AG04449 (cell line): ENCODE data around the gene LRFN2.

ENCODE experiments used
- CTCF ChIA-PET: fragments of 350-600 bp; formaldehyde crosslinking; extraction: SDS; loops from one replicate; lab custom pipeline; 2021; ENCODE audit warnings: antibody characterized with exemption; lab: Yijun Ruan, JAX
- POLR2A ChIA-PET: fragments of 400-600, 350-600 bp; formaldehyde crosslinking; extraction: SDS; loops from one replicate; lab custom pipeline; 2020; ENCODE audit warnings: antibody characterized with exemption, inconsistent platforms; lab: Yijun Ruan, JAX
- DNase-seq: peaks from one replicate; pipeline ENCODE4 v3.0.0-alpha.2; 2010; ENCODE audit warnings: low read depth, low spot score
- H3K4me3 ChIP-seq: 2 replicates; pipeline ENCODE4 v1.5.1; 2011; ENCODE audit warnings: low read depth, mild to moderate bottlenecking, control low read depth, low read length
- TF ChIP-seq, protein P1 (sequence below): IDR thresholded peaks from one replicate; pipeline ENCODE4 v1.5.1; 2011; ENCODE audit warnings: mild to moderate bottlenecking, moderate library complexity, low read length, control low read depth, inconsistent platforms; ENCODE audit not compliant: insufficient read depth; ENCODE audit errors: missing control alignments

The LRFN2 gene

GRCh38 chr6:40540790-40541189 lies 46.4 kb downstream of the LRFN2 start:
- no peak for DNase-seq
- ChIA-PET CTCF (interaction anchor here (1.3 kb wide), 1 partner anchor 9 kb away, joined by 3 read pairs; no protein-coding TSS in a partner anchor), POLR2A (interaction anchor here (0.6 kb wide), 1 partner anchor 63 kb away, joined by 3 read pairs; no protein-coding TSS in a partner anchor)
- TF ChIP-seq, protein P1, sequence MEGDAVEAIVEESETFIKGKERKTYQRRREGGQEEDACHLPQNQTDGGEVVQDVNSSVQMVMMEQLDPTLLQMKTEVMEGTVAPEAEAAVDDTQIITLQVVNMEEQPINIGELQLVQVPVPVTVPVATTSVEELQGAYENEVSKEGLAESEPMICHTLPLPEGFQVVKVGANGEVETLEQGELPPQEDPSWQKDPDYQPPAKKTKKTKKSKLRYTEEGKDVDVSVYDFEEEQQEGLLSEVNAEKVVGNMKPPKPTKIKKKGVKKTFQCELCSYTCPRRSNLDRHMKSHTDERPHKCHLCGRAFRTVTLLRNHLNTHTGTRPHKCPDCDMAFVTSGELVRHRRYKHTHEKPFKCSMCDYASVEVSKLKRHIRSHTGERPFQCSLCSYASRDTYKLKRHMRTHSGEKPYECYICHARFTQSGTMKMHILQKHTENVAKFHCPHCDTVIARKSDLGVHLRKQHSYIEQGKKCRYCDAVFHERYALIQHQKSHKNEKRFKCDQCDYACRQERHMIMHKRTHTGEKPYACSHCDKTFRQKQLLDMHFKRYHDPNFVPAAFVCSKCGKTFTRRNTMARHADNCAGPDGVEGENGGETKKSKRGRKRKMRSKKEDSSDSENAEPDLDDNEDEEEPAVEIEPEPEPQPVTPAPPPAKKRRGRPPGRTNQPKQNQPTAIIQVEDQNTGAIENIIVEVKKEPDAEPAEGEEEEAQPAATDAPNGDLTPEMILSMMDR, result no peak
- no peak overlapping the region for H3K4me3 ChIP-seq

GRCh38 chr6:40539853-40540252 lies 47.3 kb downstream of the LRFN2 start:
- ChIA-PET POLR2A (no interaction called here), CTCF (interaction anchor here (1.3 kb wide), 1 partner anchor 10 kb away, joined by 3 read pairs; no protein-coding TSS in a partner anchor)
- DNase-seq, result no peak
- TF ChIP-seq, protein P1, result no peak
- no peak overlapping the region for H3K4me3 ChIP-seq

- DNase-seq, result no peak
- ChIA-PET CTCF (no interaction called here), POLR2A (no interaction called here)
- no peak overlapping the region for H3K4me3 ChIP-seq
- TF ChIP-seq, protein P1, result no peak
Observed at GRCh38 chr6:40538556-40538955, 48.6 kb downstream of the LRFN2 start.

DNA sequence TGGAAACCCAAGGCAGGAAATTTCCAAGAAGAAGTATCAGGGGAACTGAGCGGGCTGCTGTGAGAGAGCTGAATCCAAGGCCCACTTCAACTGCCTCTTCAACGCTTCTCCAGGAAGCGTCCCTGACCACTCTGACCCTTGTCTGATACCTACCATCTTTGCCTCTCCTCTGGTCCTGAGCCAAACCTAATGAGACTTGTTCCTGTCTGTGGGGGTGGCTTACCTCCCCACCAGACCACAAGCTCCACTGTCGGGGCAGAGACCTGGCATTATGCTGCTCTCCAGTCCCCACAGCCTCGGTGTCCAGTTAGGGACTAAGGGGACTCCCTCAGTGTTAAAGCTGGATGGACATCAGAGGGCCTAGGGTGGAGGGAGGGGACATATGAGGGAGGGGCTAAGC lies 49.7 kb downstream of the LRFN2 start:
- CTCF ChIA-PET, result interaction anchor here (1.4 kb wide), 1 partner anchor 311 kb away, joined by 3 read pairs; no protein-coding TSS in a partner anchor
- POLR2A ChIA-PET, result no interaction called here
- TF ChIP-seq, protein P1, result no peak
- no peak overlapping the region for H3K4me3 ChIP-seq
- DNase-seq, result no peak

- no peak for DNase-seq
- TF ChIP-seq, protein P1, result peak; percentile 28
- ChIA-PET POLR2A (no interaction called here), CTCF (interaction anchor here (1.4 kb wide), 1 partner anchor 312 kb away, joined by 3 read pairs; no protein-coding TSS in a partner anchor)
- H3K4me3 ChIP-seq, result no peak overlapping the region
Observed at GRCh38 chr6:40536442-40536841, 50.7 kb downstream of the LRFN2 start.

DNA sequence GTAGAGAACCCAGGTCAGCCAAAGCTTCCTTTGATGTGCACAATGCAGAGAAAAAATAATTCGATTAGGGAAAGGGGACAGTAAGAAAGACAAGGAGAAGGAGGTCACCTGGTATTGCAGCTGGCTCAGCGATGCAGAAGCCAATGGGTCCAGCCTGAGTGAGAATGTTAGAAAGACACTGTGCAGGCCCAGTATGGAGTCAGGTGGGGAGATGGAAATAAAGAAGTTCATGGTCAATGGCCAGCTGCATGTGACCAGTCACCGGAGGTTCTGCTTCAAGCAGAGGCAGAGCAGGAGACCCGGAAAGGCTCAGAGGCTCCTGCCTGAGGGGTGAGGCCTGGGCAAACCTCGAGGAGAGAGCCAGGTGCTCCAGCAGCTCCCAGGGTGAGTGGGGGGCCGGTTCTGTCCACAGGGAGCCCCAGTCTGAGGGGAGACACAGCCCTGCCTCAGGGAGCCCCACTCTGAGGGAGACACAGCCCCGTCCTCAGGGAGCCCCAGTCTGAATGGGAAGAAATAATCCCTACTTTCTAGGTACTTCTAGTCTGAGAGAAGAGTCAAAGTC lies 51.3 kb downstream of the LRFN2 start:
- CTCF ChIA-PET, result interaction anchor here (1.4 kb wide), 1 partner anchor 313 kb away, joined by 3 read pairs; no protein-coding TSS in a partner anchor
- TF ChIP-seq, protein P1, result no peak

More for the DNA sequence above, 51.3 kb downstream of the LRFN2 start:
- POLR2A ChIA-PET, result no interaction called here
- H3K4me3 ChIP-seq, result no peak overlapping the region
- no peak for DNase-seq
